ENCODE data around the gene STK38. TPM values are rescaled to one million over a fixed set of nuclear protein-coding genes. Genes with fewer than 3 reads are reported as not detected.

STK38 gene
- total and polyA plus RNA-seq, 2 of the 13 experiments (the other 11 are each of a cell fraction or from before 2014, with no cell fraction given) = 10.3 to 20.7 TPM

DNA sequence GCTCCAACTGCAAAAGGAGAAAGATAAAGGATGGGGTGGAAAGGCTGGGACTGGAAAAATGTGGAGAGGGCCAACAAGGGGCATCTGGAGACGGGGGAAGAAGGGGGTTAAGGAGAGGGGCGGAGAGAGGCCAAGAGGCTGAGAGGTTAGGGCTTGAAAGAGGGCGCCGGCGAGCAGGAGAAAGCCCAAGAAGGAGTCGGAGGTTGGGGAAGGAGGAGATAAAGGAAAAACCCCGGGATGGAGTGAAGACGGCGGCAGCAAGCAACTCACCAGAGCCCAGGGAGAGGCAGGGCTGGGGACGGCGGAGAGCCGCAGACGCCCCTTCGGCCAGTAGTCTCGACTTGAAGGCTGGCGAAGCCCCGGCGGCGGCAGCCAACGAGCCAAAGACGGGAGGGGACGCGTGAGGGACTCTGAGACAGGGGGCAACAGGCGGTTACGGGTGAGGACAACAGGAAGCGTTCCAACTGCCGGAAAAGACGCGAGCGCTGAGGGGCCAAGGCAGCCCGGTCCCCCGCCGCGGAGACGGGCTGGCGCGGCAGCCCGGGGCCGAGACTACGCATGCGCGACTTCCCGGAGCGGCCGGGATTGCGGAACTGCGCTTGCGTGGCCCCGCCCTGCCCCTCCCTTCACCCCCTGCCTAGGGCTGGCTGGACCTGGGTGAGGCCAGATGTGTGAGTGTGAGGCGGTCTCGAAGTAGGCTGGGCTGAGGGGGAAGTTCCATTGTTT is at the start of gene STK38 (continued):
- TF ChIP-seq ZNF678 (CRISPR knock-in tag; IDR thresholded peaks at IDR 0.05) (peak; percentile 84; the same call in 1 of the 2 replicates), HIVEP1 (CRISPR knock-in tag; IDR thresholded peaks at IDR 0.05) (peak; percentile 65; the same call in 1 of the 2 replicates), FIP1L1 (IDR thresholded peaks at IDR 0.05; ENCODE audit: borderline replicate concordance, insufficient read depth, low read depth, low read length) (no peak), ELF3 (CRISPR knock-in tag; IDR thresholded peaks at IDR 0.05) (peak; percentile 76), ZNF484 (CRISPR knock-in tag; IDR thresholded peaks at IDR 0.05; ENCODE audit: borderline replicate concordance, low read depth) (no peak; the same call in 1 of the 2 replicates), GFI1 (CRISPR knock-in tag; IDR thresholded peaks at IDR 0.05; ENCODE audit: borderline replicate concordance) (peak; percentile 67), ZNF878 (CRISPR knock-in tag; IDR thresholded peaks at IDR 0.05) (no peak), ZNF331 (CRISPR knock-in tag; IDR thresholded peaks at IDR 0.05) (peak; percentile 66; the same call in 1 of the 2 replicates), SPEN (CRISPR knock-in tag; IDR thresholded peaks at IDR 0.05; ENCODE audit: low read depth) (peak; percentile 76), ZNF512B (CRISPR knock-in tag; IDR thresholded peaks at IDR 0.05; ENCODE audit: borderline replicate concordance) (peak; percentile 78; the same call in 1 of the 2 replicates), EP300 (IDR thresholded peaks at IDR 0.05; ENCODE audit: low read depth in 2 of 2, low read length in 2 of 2) (no peak), EP300 (CRISPR knock-in tag; IDR thresholded peaks at IDR 0.05; ENCODE audit: borderline replicate concordance) (no peak), GABPA (IDR thresholded peaks at IDR 0.05; ENCODE audit: low read depth, low read length) (no peak), GABPA (CRISPR knock-in tag; IDR thresholded peaks at IDR 0.05; ENCODE audit: low read depth) (no peak), ZNF546 (CRISPR knock-in tag; conservative IDR thresholded peaks at IDR 0.05) (no peak)
- TF ChIP-seq, protein P1, sequence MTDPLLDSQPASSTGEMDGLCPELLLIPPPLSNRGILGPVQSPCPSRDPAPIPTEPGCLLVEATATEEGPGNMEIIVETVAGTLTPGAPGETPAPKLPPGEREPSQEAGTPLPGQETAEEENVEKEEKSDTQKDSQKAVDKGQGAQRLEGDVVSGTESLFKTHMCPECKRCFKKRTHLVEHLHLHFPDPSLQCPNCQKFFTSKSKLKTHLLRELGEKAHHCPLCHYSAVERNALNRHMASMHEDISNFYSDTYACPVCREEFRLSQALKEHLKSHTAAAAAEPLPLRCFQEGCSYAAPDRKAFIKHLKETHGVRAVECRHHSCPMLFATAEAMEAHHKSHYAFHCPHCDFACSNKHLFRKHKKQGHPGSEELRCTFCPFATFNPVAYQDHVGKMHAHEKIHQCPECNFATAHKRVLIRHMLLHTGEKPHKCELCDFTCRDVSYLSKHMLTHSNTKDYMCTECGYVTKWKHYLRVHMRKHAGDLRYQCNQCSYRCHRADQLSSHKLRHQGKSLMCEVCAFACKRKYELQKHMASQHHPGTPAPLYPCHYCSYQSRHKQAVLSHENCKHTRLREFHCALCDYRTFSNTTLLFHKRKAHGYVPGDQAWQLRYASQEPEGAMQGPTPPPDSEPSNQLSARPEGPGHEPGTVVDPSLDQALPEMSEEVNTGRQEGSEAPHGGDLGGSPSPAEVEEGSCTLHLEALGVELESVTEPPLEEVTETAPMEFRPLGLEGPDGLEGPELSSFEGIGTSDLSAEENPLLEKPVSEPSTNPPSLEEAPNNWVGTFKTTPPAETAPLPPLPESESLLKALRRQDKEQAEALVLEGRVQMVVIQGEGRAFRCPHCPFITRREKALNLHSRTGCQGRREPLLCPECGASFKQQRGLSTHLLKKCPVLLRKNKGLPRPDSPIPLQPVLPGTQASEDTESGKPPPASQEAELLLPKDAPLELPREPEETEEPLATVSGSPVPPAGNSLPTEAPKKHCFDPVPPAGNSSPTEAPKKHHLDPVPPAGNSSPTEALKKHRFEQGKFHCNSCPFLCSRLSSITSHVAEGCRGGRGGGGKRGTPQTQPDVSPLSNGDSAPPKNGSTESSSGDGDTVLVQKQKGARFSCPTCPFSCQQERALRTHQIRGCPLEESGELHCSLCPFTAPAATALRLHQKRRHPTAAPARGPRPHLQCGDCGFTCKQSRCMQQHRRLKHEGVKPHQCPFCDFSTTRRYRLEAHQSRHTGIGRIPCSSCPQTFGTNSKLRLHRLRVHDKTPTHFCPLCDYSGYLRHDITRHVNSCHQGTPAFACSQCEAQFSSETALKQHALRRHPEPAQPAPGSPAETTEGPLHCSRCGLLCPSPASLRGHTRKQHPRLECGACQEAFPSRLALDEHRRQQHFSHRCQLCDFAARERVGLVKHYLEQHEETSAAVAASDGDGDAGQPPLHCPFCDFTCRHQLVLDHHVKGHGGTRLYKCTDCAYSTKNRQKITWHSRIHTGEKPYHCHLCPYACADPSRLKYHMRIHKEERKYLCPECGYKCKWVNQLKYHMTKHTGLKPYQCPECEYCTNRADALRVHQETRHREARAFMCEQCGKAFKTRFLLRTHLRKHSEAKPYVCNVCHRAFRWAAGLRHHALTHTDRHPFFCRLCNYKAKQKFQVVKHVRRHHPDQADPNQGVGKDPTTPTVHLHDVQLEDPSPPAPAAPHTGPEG (CRISPR knock-in tag; IDR thresholded peaks at IDR 0.05) = peak; percentile 80; the same call in 1 of the 2 replicates
- TF ChIP-seq, protein P2, sequence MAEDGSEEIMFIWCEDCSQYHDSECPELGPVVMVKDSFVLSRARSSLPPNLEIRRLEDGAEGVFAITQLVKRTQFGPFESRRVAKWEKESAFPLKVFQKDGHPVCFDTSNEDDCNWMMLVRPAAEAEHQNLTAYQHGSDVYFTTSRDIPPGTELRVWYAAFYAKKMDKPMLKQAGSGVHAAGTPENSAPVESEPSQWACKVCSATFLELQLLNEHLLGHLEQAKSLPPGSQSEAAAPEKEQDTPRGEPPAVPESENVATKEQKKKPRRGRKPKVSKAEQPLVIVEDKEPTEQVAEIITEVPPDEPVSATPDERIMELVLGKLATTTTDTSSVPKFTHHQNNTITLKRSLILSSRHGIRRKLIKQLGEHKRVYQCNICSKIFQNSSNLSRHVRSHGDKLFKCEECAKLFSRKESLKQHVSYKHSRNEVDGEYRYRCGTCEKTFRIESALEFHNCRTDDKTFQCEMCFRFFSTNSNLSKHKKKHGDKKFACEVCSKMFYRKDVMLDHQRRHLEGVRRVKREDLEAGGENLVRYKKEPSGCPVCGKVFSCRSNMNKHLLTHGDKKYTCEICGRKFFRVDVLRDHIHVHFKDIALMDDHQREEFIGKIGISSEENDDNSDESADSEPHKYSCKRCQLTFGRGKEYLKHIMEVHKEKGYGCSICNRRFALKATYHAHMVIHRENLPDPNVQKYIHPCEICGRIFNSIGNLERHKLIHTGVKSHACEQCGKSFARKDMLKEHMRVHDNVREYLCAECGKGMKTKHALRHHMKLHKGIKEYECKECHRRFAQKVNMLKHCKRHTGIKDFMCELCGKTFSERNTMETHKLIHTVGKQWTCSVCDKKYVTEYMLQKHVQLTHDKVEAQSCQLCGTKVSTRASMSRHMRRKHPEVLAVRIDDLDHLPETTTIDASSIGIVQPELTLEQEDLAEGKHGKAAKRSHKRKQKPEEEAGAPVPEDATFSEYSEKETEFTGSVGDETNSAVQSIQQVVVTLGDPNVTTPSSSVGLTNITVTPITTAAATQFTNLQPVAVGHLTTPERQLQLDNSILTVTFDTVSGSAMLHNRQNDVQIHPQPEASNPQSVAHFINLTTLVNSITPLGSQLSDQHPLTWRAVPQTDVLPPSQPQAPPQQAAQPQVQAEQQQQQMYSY (CRISPR knock-in tag; IDR thresholded peaks at IDR 0.05) = peak; percentile 32; the same call in 1 of the 2 replicates
